Lung (tissue), 12 donors: ENCODE measurements around the gene CSTF2. TPM values are rescaled to one million over a fixed set of nuclear protein-coding genes. Genes with fewer than 3 reads are reported as not detected.
A peak's percentile ranks its signal among the peaks of the same experiment; 100 is the strongest.

ENCODE experiments used
- ATAC-seq: fragments of 200-7000 bp; cut with Tn5 transposase; one replicate; pipeline ENCODE4 v1.9.1; 2020; ENCODE audit warnings: moderate number of reproducible peaks; ENCODE audit not compliant: insufficient read depth, low FRiP score
- DNase-seq, 3 donors: peaks; one replicate each; pipeline ENCODE4 v3.0.0-alpha.2; 2013 to 2017
- H3K27ac ChIP-seq, 2 donors: one replicate each; pipeline ENCODE4 v1.5.1; 2013; ENCODE audit warnings: mild to moderate bottlenecking in 2 of 2, moderate library complexity in 2 of 2, control low read depth in 1 of 2, inconsistent platforms in 1 of 2, low read depth in 1 of 2, low read length in 1 of 2
- H3K27me3 ChIP-seq, 3 donors: one replicate each; pipeline ENCODE4 v1.5.1; 2013; ENCODE audit warnings: low read length in 2 of 3; ENCODE audit not compliant: control insufficient read depth in 3 of 3, insufficient read depth in 3 of 3
- H3K36me3 ChIP-seq, 4 donors: one replicate each; pipeline ENCODE4 v1.5.1; 2013; ENCODE audit warnings: low read length in 4 of 4, mild to moderate bottlenecking in 1 of 4, moderate library complexity in 1 of 4; ENCODE audit not compliant: control insufficient read depth in 4 of 4, insufficient read depth in 4 of 4
- H3K4me1 ChIP-seq, 5 donors: one replicate each; pipeline ENCODE4 v1.5.1; 2013; ENCODE audit warnings: low read length in 5 of 5, mild to moderate bottlenecking in 2 of 5, moderate library complexity in 1 of 5; ENCODE audit not compliant: control insufficient read depth in 5 of 5, insufficient read depth in 5 of 5
- H3K4me3 ChIP-seq: one replicate; pipeline ENCODE4 v1.5.1; 2013; ENCODE audit warnings: mild to moderate bottlenecking, control low read depth, moderate library complexity
- H3K9ac ChIP-seq, 2 donors: one replicate each; pipeline ENCODE4 v1.5.1; 2013; ENCODE audit warnings: low read length in 2 of 2, control low read depth in 1 of 2; ENCODE audit not compliant: insufficient read depth in 1 of 2
- H3K9me3 ChIP-seq, 4 donors: one replicate each; pipeline ENCODE4 v1.5.1; 2013; ENCODE audit warnings: low read length in 3 of 4, mild to moderate bottlenecking in 1 of 4, moderate library complexity in 1 of 4; ENCODE audit not compliant: control insufficient read depth in 4 of 4, insufficient read depth in 3 of 4
- CTCF ChIP-seq: IDR thresholded peaks from 2 replicates; pipeline ENCODE4 v1.5.1; 2012; ENCODE audit warnings: mild to moderate bottlenecking; ENCODE audit errors: control extremely low read depth, extremely low read depth
- WGBS, 2 donors: extraction: QIAGEN DNeasy Blood & Tissue Kit; methylation state at CpG; one replicate each; pipeline ENCODE4 v1.1.7; 2013; 5-methylcytosine and 5-hydroxymethylcytosine counted together
- polyA plus RNA-seq, 2 donors: library from polyadenylated mRNA; stranded (reverse); fragments of 200-250 nt; gene quantifications; one replicate each; pipeline ENCODE4 v1.2.1, GENCODE V29; 2013
- total RNA-seq, 2 donors: library from RNA; depleted of rRNA in 1 of 2; stranded (reverse); fragments of >200 nt in 1 of 2; gene quantifications; one replicate each; pipeline ENCODE4 v1.2.1, GENCODE V29; 2014 to 2021
- donor health status: control.
- donor health status: control.
- donor health status: Bipolar disorder and iron deficiency.
- donor health status: healthy.
- donor health status: DM: yes; HTN: yes; CAD: no.

CSTF2 gene
- total and polyA plus RNA-seq, 4 donors = 4.6 to 18.5 (median 12.8) TPM

GRCh38 chrX:100863326-100863864, 43.2 kb downstream of the CSTF2 start:
- 39 to 41% methylated on average over 6 of the region's 6 CpGs for WGBS, 2 donors

GRCh38 chrX:100864657-100865391, 44.6 kb downstream of the CSTF2 start:
- TF ChIP-seq CTCF = no peak
- H3K9ac ChIP-seq = no peak overlapping the region
- ATAC-seq (no peak), DNase-seq (peak in 2 of 3 donors; percentile 11 to 44)
- 67 to 87% methylated on average over 2 of the region's 2 CpGs for WGBS, 2 donors
- no peaks in the 10 kb centered on the region for H3K9me3 ChIP-seq
- H3K4me3 ChIP-seq = no peak overlapping the region
- peaks cover 0 to 6% (median 0%) of the 10 kb centered on the region in 5 donors for H3K4me1 ChIP-seq
- peak overlapping the region in 1 of 2 donors; percentile 31 for H3K27ac ChIP-seq
- H3K27me3 ChIP-seq = peaks cover 3 to 13% (median 4%) of the 10 kb centered on the region in 3 donors
- H3K36me3 ChIP-seq = no peaks in the 10 kb centered on the region

More at GRCh38 chrX:100863326-100863864, 43.2 kb downstream of the CSTF2 start:
- peak; percentile 77 to 94 (median 87) for DNase-seq
- peaks cover 3 to 13% (median 4%) of the 10 kb centered on the region in 3 donors for H3K27me3 ChIP-seq
- H3K9me3 ChIP-seq = no peaks in the 10 kb centered on the region
- no peaks in the 10 kb centered on the region for H3K36me3 ChIP-seq
- no peak overlapping the region for H3K9ac ChIP-seq
- no peak for ATAC-seq
- H3K4me3 ChIP-seq = no peak overlapping the region
- TF ChIP-seq CTCF = no peak
- H3K27ac ChIP-seq = no peak overlapping the region
- H3K4me1 ChIP-seq = peaks cover 0 to 6% (median 0%) of the 10 kb centered on the region in 5 donors

- H3K27me3 ChIP-seq = peaks cover 0 to 8% (median 4%) of the 10 kb centered on the region in 3 donors
- 67 to 83% methylated on average over 2 of the region's 2 CpGs for WGBS, 2 donors
- no peaks in the 10 kb centered on the region for H3K9me3 ChIP-seq
- DNase-seq = no peak
- H3K4me1 ChIP-seq = peaks cover 0 to 9% (median 0%) of the 10 kb centered on the region in 5 donors
- no peak overlapping the region for H3K4me3 ChIP-seq
- no peak for ATAC-seq
- no peak for TF ChIP-seq CTCF
- no peaks in the 10 kb centered on the region for H3K36me3 ChIP-seq
- H3K27ac ChIP-seq = no peak overlapping the region
- H3K9ac ChIP-seq = no peak overlapping the region
These were observed 48.1 kb downstream of the CSTF2 start for GRCh38 chrX:100868273-100868672.
